ENCODE measurements around the gene ELAPOR1. TPM values are rescaled to one million over a fixed set of nuclear protein-coding genes. Genes with fewer than 3 reads are reported as not detected.

The ELAPOR1 gene
- total and polyA plus RNA-seq, 9 of the 15 experiments (the other 6 are each of a cell fraction or from before 2014, with no cell fraction given), result 0.07 to 1.2 (median 0.18) TPM

DNA sequence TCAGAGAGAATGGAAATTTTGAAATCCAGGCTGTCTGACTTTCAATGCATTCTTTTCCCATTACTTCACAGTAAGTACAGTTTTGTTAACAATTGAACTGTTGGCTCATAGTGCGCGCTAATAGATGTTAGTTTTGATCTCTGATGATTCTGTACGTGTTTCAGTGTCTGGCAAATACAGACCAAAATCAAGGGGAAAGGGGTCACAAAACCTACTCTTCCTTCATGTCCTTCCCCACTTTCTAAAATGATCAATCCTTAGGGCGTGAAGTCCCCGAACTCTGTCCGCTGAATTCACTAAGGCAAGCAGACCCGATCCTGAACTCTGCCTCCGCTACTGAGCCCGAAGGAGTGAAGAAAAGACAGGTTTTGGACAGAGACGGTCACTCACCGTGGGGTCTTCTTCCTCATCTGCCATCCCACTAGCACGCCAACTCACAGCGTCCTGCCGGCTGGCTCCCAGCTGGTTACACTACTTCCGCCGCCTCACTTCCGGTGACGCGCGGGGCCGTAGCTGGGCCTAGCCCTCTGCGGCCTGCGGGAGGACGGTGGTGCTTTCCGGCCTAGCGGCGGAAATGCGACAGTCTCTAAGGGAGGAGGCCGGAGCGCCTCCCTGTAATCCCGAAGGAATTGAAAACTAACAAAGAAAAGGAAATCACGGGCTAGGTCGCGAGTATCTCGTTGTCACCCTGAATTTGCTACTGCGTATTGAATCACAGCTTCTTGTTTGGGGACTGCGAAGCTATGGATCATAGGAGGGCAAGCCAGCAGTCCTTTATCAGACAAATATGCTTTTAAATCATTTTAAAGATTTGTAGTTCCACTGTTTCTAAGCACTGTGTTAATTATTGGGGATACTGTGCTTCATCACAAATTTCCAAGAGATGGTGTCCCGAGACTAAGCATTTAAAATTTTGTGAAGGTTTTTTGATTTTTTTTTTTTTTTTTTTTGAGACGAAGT lies 38.1 kb upstream of the ELAPOR1 start, which contains the start of gene TAF13 (continued):
- TF ChIP-seq, protein P1, sequence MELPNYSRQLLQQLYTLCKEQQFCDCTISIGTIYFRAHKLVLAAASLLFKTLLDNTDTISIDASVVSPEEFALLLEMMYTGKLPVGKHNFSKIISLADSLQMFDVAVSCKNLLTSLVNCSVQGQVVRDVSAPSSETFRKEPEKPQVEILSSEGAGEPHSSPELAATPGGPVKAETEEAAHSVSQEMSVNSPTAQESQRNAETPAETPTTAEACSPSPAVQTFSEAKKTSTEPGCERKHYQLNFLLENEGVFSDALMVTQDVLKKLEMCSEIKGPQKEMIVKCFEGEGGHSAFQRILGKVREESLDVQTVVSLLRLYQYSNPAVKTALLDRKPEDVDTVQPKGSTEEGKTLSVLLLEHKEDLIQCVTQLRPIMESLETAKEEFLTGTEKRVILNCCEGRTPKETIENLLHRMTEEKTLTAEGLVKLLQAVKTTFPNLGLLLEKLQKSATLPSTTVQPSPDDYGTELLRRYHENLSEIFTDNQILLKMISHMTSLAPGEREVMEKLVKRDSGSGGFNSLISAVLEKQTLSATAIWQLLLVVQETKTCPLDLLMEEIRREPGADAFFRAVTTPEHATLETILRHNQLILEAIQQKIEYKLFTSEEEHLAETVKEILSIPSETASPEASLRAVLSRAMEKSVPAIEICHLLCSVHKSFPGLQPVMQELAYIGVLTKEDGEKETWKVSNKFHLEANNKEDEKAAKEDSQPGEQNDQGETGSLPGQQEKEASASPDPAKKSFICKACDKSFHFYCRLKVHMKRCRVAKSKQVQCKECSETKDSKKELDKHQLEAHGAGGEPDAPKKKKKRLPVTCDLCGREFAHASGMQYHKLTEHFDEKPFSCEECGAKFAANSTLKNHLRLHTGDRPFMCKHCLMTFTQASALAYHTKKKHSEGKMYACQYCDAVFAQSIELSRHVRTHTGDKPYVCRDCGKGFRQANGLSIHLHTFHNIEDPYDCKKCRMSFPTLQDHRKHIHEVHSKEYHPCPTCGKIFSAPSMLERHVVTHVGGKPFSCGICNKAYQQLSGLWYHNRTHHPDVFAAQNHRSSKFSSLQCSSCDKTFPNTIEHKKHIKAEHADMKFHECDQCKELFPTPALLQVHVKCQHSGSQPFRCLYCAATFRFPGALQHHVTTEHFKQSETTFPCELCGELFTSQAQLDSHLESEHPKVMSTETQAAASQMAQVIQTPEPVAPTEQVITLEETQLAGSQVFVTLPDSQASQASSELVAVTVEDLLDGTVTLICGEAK (IDR thresholded peaks at IDR 0.05), result peak; percentile 98
- TF ChIP-seq, protein P1 (CRISPR knock-in tag; IDR thresholded peaks at IDR 0.05), result no peak
- no peak for TF ChIP-seq ZNF274 (IDR thresholded peaks at IDR 0.05; ENCODE audit: borderline replicate concordance, low read depth, low read length)
- TF ChIP-seq FUS (optimal IDR thresholded peaks at IDR 0.05; ENCODE audit: low read depth, low read length), result no peak
- TF ChIP-seq ZNF3 (CRISPR knock-in tag; IDR thresholded peaks at IDR 0.05), result no peak
- no peak for TF ChIP-seq IRF2 (CRISPR knock-in tag; IDR thresholded peaks at IDR 0.05)
- TF ChIP-seq KLF6 (CRISPR knock-in tag; IDR thresholded peaks at IDR 0.05; ENCODE audit: borderline replicate concordance), result peak; percentile 52; the same call in 1 of the 2 replicates
- TF ChIP-seq THRAP3 (IDR thresholded peaks at IDR 0.05; ENCODE audit: borderline replicate concordance), result no peak
- TF ChIP-seq ZNF77 (CRISPR knock-in tag; IDR thresholded peaks at IDR 0.05), result no peak
- TF ChIP-seq IFI16 (CRISPR knock-in tag; IDR thresholded peaks at IDR 0.05), result no peak
- TF ChIP-seq ZBTB1 (CRISPR knock-in tag; IDR thresholded peaks at IDR 0.05; ENCODE audit: borderline replicate concordance, low read depth), result no peak
- TF ChIP-seq, protein P2, sequence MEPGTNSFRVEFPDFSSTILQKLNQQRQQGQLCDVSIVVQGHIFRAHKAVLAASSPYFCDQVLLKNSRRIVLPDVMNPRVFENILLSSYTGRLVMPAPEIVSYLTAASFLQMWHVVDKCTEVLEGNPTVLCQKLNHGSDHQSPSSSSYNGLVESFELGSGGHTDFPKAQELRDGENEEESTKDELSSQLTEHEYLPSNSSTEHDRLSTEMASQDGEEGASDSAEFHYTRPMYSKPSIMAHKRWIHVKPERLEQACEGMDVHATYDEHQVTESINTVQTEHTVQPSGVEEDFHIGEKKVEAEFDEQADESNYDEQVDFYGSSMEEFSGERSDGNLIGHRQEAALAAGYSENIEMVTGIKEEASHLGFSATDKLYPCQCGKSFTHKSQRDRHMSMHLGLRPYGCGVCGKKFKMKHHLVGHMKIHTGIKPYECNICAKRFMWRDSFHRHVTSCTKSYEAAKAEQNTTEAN (CRISPR knock-in tag; IDR thresholded peaks at IDR 0.05), result no peak
- TF ChIP-seq GTF2E2 (tag; IDR thresholded peaks at IDR 0.05), result peak; percentile 94; the same call in 1 of the 2 replicates
- no peak for TF ChIP-seq CAMTA2 (CRISPR knock-in tag; conservative IDR thresholded peaks at IDR 0.05)
- peak; percentile 98 for TF ChIP-seq SUPT5H (IDR thresholded peaks at IDR 0.05)
- TF ChIP-seq, protein P3, sequence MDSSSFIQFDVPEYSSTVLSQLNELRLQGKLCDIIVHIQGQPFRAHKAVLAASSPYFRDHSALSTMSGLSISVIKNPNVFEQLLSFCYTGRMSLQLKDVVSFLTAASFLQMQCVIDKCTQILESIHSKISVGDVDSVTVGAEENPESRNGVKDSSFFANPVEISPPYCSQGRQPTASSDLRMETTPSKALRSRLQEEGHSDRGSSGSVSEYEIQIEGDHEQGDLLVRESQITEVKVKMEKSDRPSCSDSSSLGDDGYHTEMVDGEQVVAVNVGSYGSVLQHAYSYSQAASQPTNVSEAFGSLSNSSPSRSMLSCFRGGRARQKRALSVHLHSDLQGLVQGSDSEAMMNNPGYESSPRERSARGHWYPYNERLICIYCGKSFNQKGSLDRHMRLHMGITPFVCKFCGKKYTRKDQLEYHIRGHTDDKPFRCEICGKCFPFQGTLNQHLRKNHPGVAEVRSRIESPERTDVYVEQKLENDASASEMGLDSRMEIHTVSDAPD (CRISPR knock-in tag; IDR thresholded peaks at IDR 0.05), result no peak
- TF ChIP-seq HDAC1 (IDR thresholded peaks at IDR 0.05), result peak; percentile 91 to 100

Measured in K562 (cell line).